HG02840 (cell line): ENCODE measurements around the gene GLRX.
"Not testable (repeated sequence)": the region's sequence is repeated elsewhere in the genome, so short reads cannot be mapped to it uniquely, and the experiment has no call there.

ENCODE experiments used
- ATAC-seq: cut with Tn5 transposase; IDR thresholded peaks from one replicate; pipeline ENCODE4 v1.9.1; 2021; ENCODE audit warnings: mild to moderate bottlenecking, moderate library complexity, moderate number of reproducible peaks; ENCODE audit not compliant: unreplicated experiment, low FRiP score

GLRX gene

GRCh38 chr5:95822542-95823181, at the start of gene GLRX:
Gene GLRX, minus strand, starts transcription at chr5:95822726. Its CDS starts 64 bp downstream, at chr5:95822662.
- peak; percentile 39 for ATAC-seq

GRCh38 chr5:95871146-95871806, 48.8 kb upstream of the GLRX start:
- no peak for ATAC-seq

- ATAC-seq = peak; percentile 49
Observed at GRCh38 chr5:95870105-95870672, 47.7 kb upstream of the GLRX start.

- not testable (repeated sequence) for ATAC-seq
Observed at GRCh38 chr5:95869173-95869855, 46.8 kb upstream of the GLRX start.

GRCh38 chr5:95868136-95868535, 45.6 kb upstream of the GLRX start:
- ATAC-seq = no peak

GRCh38 chr5:95866435-95867040, 44.0 kb upstream of the GLRX start:
- no peak for ATAC-seq

GRCh38 chr5:95864944-95865504, 42.5 kb upstream of the GLRX start:
- ATAC-seq = no peak

GRCh38 chr5:95864456-95864855, 41.9 kb upstream of the GLRX start:
- ATAC-seq = no peak

- ATAC-seq = no peak
Observed at GRCh38 chr5:95863383-95863757, 40.8 kb upstream of the GLRX start.

GRCh38 chr5:95862671-95863382, 40.3 kb upstream of the GLRX start:
- no peak for ATAC-seq

GRCh38 chr5:95861864-95862561, 39.5 kb upstream of the GLRX start:
- no peak for ATAC-seq

- no peak for ATAC-seq
Observed at GRCh38 chr5:95861221-95861863, 38.8 kb upstream of the GLRX start.

- ATAC-seq = no peak
Observed at GRCh38 chr5:95859661-95860060, 37.1 kb upstream of the GLRX start.

- peak; percentile 67 for ATAC-seq
Observed at GRCh38 chr5:95858661-95859595, 36.4 kb upstream of the GLRX start.

GRCh38 chr5:95858023-95858461, 35.5 kb upstream of the GLRX start:
- no peak for ATAC-seq

- no peak for ATAC-seq
Observed at GRCh38 chr5:95857185-95857945, 34.8 kb upstream of the GLRX start.

- no peak for ATAC-seq
Observed at GRCh38 chr5:95856501-95856981, 34.0 kb upstream of the GLRX start.
